OCI-LY3 (cell line): ENCODE results near the gene GRAMD1A.

ENCODE experiments used
- CTCF ChIP-seq: fragments of 200-600, 300-600 bp; sonication (generic); IDR thresholded peaks from 2 replicates; pipeline ENCODE4 v1.5.1; 2014; ENCODE audit warnings: antibody characterized with exemption, low read length, low read depth
- EZH2phosphoT487 ChIP-seq: fragments of 200-600 bp; shearing (Covaris generic); IDR thresholded peaks from 2 replicates; pipeline ENCODE4 v1.6.1; 2018; ENCODE audit warnings: antibody characterized with exemption, mixed run types, low read depth

- no peak for TF ChIP-seq CTCF
- TF ChIP-seq EZH2phosphoT487: no peak
Measured at GRCh38 chr19:34985249-34986022, 14.7 kb upstream of the GRAMD1A start.
